GM13976 (cell line): Measurements from ENCODE around the gene HPCA.

Source experiments
- DNase-seq: peaks from one replicate; pipeline ENCODE4 v3.0.0; 2012; ENCODE audit warnings: low spot score
- CTCF ChIP-seq: IDR thresholded peaks from 2 replicates; pipeline ENCODE4 v1.5.1; 2012; ENCODE audit warnings: borderline replicate concordance, mild to moderate bottlenecking; ENCODE audit not compliant: insufficient read depth; ENCODE audit errors: extremely low read depth, missing control alignments, control extremely low read depth
- in situ Hi-C: fragments of 300-500 bp; cut with MboI; formaldehyde crosslinking; loops from one replicate; pipeline ENCODE4 v1.12.0; 2022; ENCODE audit warnings: low sequenced_read_pairs, mixed read lengths, inconsistent platforms; ENCODE audit not compliant: unreplicated experiment

The HPCA gene

GRCh38 chr1:32860566-32860965 is 25.7 kb upstream of the HPCA start:
- in situ Hi-C loops: no loop called here
- no peak for DNase-seq
- no peak for TF ChIP-seq CTCF

DNA sequence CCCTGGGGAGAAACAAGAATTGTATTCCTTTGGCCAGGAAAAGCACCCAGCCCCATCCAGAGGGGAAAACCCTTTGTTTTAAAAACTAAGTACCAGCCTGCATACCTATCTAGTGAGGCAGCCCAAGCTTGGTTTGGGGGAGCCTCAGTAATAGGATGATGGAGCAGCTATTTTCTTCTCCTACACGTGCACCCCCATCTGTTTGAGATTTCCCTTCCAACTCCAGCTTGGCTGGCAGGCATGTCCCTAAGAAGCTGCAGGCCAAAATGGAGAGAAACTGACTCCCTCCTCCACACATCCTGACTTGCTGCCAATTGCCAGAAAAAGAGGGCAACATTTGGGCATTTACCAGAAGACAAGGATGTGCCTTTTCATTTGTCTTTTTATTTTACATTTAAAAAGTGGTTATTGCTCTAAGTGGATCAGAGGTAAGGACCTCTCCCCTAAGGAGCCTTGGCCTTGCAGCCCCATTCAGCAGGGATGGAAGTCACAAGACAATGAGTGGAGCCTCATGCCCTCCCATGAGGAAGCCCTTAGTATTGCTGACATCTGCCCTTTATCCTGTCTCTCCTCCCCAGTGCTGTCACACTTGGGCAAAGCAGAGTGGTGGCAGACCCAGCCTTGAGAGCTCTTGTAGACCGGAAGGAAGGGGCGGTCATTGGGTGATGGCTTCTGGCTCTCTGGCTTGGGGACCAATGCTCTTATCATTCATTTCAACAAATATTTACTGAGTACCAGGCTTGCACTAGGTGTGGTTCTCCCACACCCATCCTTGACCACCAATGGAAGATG is 24.2 kb upstream of the HPCA start:
- in situ Hi-C loops: no loop called here
- DNase-seq: no peak
- no peak for TF ChIP-seq CTCF

DNA sequence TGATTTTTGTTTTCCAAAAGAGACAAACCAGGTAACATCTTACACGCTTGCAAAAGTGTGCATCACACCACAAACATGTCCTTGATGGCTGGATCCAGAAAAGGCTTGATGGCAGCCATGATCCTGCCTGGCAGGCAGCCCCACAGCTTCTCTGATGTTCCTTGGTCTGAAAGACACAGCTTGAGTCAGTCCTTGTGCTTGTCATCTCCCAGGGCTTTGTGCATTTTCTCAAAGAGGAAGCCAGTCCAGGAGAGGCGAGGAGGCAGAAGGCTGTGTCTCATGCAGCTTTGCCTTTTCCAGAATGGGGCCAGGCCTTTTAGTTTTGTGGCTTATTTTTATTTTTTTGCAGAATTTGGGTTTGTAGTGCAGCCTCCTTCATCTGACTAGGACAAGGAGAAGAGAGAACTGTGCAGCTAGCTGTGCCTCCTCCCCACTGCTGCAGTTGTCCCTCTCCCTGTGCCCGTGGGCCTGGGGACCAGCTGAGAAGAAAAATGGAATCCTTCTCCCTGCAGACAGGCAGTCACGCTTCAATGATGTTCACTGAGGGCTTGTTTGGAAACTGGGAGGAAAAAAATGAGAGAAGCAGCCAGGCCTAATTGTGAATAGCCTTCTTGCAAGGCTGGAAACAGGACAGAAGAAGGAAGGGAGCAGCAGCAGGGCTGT is 22.9 kb upstream of the HPCA start:
- no peak for DNase-seq
- in situ Hi-C loops: no loop called here
- TF ChIP-seq CTCF: no peak

GRCh38 chr1:32863881-32864245 is 22.4 kb upstream of the HPCA start:
- in situ Hi-C loops: no loop called here
- no peak for DNase-seq
- no peak for TF ChIP-seq CTCF

DNA sequence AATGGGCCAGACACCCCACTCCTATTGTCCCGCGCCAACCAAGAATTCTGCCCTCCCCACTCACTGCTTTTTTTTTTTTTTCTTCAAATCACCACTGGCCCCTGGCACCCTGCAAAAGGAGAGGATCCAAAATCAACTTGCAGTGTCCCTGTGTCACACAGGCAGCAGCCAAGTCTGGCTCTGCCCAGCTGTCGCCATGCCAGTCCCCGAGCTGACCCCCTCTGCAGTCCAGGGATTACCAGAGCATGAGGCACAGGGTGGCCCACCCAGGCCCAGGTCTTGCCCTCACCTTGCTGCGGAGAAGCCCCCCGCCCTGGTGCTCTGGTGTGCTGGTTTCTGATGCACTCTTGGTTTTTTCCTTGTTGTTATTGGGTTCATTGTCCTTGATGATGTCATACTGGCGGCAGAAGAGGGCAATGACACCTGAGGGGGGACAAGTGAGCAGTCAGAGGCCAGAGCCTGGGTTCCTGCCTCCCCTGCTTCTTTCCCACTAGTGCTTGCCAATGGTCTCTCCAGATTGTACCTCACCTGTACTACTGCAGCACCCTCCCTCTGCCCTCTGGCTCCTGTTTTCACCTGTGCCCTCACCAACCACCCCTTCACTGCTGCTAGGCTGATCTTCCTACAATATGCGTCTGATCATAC is 21.8 kb upstream of the HPCA start:
- in situ Hi-C loops: no loop called here
- DNase-seq: no peak
- no peak for TF ChIP-seq CTCF

DNA sequence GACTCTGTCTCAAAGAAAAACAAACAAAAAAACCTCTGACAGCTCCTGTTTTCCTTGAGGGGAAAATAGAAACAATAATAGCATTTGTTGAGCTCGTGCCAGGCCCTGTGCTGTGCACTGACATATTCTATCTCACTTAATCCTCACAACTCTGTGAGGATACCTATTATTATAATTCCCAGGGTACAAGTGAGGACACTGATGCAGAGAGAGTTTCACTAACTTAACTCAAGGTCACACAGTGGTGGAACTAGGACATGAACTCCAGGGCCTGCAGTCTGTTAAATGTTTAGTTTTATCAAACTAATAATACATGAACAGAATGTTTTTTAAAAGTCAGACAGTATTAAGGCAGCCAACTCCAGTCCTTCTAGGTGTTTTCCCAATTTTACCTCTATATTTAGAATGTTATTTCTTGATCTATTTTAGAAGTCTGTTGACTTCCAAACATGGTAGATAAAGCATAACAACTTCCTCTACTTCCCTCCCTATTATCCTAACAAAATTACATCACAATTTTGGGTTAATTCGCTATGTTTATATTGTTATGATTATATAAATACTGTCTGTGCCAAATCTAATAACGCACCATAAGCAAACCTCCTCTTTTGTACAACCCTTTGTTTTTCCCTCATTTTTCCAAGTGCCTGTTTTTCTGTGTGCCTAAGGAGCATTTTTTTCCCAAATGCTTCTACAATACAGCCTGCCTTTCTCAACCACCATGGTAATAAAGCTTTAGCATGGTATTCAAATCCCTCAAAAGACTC is 20.5 kb upstream of the HPCA start:
- no peak for DNase-seq

More for the DNA sequence above, 20.5 kb upstream of the HPCA start:
- TF ChIP-seq CTCF: no peak
- in situ Hi-C loops: no loop called here
